Superior temporal gyrus (tissue), 1 donor: Measurements from ENCODE around the gene PAF1.
"Not testable (repeated sequence)": the region's sequence is repeated elsewhere in the genome, so short reads cannot be mapped to it uniquely, and the experiment has no call there.

ENCODE experiments used
- DNase-seq: peaks from one replicate; pipeline ENCODE4 v3.0.0-alpha.2; 2016; ENCODE audit errors: extremely low spot score

Gene PAF1

DNA sequence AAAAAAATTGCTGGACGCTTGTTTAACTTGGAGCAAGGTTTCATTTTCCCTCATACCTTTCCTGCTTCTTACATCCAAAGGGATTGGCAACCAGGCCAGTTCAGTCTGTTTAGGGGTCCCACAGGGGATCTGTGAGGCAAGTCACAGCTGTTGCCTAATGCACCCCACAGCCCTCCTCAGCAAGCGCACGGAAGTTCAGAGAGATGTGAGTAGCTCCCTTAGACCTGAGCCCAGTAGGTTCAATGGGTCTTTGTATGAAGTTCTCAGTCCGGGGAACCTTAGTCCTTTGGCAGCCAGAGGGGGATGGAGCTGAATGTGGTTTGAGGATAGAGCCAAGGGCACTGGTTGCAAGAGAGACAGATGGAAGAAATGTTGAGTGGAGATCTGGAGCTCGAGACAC lies 35.7 kb downstream of the PAF1 start:
- DNase-seq, result peak; percentile 26

DNA sequence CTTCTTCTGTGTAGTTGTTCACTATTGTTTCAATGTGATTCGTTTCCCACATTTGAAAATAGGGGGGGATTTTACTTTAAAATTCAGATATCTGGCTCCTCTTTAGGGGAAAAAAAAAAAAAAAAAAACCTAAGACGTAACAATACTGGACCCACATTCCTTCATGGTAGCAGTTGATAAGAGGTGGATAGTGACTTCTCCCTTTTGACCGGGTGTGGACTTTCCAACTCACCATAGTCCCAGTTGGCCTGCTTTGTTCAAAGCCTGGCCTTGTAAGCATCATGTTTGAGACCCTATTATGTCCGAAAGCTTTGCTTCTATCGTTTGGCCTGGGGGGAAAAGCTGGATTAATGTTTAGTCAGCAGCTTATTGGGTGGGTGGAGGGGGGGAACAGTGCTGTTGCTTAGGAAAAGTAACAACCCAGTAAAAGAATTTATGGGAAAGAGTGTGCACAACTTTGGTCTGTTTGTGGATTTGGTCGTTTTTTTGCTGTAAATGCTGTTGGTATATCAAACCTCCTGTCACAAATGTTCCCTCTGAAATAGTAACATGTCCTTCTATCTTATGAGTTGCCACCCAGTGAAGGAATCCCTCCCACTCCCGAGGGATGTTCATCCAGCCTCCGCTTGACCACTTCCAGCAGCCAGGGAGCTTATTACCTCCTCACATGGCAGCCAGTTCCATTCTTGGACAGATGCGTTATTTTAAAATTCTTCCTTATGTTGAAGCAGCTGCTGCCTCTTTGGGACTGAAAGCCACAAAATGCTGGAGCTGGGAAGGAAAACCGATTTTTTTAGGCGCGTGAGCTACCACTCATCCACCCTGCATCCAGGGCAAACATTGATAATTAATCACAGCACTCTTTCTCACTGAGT lies 38.3 kb downstream of the PAF1 start:
- peak; percentile 77 for DNase-seq

DNA sequence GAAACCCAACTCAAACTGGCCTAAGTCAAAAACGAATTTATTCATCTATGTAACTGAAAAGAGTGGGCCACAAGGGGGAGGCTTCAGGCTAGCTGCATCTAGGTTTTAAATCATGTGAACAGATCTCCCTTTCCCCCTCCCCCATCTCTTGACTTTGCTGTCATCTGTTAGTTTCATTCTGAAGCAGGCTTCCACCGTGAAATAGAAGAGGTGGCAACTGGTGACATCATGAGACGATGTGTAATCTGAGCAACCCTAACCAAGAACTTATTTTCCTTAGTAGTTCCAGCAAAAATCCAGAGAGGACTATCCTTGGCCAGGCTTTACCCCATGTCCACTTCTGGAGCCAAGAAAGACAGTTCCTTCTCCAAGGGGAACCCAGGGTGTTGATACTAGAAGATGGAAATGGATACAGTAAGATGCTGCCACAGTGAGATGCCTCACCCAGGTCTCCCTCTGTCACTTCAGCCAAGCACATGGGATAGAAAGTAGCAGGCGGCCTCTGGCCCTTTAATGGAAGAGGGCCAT lies 39.3 kb downstream of the PAF1 start:
- DNase-seq, result peak; percentile 62

DNA sequence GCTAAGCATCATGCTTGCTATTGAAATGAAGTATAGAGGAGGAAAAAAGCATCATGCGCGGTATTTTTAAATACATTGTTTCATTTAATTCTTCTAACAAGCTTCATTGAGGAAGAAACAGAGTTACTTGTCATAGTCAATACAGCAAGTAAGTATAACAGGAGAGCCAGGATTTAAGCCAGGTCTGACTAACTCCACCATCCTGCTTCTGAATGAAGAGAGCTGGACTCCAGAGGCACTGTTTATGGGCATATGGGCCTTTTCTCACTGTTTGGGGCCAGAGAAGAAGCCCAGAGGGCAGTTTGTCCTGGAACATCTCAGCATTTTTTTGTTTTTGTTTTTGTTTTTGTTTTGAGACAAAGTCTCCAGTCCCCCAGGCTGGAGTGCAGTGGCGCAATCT lies 40.8 kb downstream of the PAF1 start:
- DNase-seq, result peak; percentile 17

DNA sequence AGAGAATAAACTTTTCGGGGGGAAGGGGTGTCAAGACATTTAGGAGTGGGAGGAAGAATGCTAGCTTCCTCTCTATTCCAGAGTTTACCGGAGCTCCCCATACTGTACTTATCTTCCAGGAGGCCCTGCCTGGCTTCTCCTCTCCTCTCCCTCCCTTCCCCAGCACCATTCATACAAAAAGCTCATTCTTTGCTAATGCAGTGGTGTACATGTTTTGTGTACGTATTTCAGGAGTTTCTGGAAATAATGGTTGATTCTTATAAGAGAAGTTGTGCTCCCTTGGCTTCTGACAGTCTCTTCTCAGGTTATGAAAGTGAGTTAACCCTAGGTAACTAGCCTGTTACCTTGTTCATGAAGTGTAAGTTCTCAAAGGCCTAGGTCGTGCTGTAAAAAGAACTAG lies 41.6 kb downstream of the PAF1 start:
- DNase-seq, result peak; percentile 65

DNA sequence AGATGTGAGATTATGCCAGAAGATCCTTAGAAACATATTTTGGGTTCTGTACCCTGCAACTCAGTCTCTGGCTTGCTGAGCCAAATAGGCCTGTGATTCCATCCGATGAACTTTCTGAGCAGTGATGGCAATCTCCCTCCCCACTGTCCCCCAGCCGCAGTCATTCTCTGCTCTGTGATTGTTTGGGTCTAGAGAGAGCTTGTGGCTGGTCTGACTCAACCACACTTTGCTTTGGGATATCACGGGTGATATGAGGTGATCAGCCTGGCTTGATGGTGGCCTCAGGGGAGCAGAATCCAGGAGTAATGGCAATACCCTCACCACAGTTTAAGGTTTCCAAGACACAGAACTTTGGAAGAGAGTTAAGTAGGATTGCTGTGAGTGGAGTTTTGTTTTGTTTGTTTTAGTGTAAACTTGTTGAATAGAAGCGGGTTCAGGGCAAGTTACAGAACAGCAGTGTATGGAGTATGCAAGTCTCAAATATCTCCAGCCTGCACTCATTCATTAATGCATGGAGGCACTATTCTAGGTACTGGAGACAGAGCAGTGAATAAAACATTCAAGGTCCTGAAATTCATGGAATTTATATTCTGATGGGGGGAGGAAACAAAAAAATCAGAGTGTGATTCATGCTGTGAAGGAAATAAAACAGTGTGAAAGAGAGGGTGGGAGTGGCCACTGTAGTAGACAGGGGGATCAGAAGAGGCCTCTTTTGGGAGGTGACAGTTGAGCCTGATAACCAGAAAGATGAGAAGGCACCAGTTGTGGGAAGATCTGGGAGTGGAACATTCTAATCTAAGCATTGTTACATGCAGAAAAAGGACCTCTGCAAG lies 43.4 kb downstream of the PAF1 start:
- DNase-seq, result peak; percentile 16

DNA sequence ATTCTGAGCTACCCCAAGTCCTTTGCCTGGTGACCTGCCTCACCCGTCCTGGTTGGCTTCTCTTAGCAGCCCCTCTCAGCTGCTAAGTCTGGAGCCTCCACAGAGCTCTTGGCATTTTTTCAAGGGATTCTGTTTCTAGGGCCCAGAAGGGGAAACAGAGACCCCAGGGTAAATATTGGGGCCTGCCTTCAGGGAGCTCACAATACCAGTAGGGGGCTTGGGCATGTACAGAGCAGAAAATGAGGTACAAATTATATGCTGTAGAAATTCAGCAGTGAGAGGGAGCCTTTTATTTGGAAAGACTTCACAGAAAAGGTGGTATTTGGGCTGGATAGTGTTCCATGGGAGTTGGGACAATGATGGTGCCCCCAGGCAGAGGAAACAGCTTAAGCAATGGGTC lies 45.0 kb downstream of the PAF1 start:
- DNase-seq, result peak; percentile 9

DNA sequence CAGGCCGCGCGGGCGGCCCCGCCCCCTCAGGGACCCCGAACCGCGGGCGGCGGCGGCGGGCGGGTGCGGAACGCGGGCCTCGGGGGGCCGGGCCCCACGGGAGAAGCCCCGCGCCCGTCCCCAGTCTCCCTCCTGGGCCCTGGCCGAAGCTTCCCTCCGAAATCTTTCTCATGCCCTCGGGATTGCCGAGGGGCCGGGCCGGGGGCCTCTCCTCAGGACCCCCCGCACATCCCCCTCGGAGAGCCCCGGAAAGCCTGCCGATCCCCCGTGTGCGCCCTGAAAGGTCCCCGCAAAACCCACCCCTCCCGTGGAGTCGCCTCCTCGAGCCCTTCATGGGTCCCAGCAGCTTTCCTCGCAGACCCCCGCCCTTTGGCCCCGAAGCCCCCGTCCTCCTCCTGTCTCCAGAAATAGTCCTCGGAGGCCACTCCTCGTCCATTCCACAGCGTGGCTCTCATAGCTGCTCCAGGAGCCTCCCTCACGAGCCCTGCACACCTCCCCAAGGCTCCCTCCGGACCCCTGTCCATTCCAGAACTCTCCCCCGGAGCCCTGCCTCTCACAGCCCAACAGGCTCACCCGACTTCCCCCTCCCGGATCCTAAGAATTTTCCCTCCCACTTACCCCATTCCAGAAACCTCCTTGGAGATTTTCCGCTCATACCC lies 48.1 kb downstream of the PAF1 start:
- peak; percentile 5 for DNase-seq

DNA sequence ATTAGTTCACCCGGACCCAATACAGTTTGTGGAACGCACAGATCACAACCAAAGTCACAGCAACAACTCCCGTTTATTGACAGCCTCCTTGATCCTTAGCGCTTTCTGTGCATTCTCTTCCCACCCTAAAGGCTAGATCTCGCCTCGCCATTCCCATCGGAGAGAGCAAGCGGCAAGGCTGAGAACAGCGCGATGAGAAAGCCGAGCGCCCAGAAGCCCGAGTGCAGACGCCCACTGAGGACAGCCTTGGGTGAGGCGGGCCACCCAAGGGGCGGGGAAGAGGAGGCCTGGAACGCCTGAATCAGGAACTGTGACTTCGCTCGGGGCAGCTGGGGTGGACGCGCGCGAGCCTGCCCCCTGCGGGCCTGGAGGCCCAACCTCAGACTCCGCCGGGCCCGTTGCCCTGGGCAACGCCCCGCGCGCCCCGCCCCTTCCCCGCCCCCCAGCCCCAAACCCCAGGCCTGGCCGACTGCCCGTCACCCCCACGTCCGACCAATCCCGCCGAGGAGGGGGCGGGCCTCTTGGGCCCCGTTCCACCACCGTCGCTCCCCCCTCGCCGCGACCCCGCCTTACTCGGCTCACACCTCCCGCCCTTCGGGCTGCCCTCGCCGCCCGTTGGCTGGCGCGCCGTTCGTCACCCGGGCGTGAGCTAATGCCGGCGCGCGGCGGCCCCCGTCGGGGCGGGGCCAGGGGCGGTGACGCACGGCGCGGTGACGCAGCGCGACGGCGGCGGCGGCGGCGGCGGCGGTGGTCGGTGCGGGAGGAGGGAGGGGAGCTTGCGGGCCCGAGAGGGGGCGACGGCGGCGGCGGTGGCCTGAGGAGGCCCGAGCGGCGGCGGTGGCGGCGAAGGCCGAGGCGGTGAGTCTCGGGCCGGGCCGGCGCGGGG lies 48.9 kb downstream of the PAF1 start, which contains the start of gene SAMD4B:
Gene SAMD4B, plus strand, starts transcription at position 703 of the 886 bp plus-strand sequence. CDS start 14,473 bp downstream, outside the sequence.
- peak; percentile 97 for DNase-seq

DNA sequence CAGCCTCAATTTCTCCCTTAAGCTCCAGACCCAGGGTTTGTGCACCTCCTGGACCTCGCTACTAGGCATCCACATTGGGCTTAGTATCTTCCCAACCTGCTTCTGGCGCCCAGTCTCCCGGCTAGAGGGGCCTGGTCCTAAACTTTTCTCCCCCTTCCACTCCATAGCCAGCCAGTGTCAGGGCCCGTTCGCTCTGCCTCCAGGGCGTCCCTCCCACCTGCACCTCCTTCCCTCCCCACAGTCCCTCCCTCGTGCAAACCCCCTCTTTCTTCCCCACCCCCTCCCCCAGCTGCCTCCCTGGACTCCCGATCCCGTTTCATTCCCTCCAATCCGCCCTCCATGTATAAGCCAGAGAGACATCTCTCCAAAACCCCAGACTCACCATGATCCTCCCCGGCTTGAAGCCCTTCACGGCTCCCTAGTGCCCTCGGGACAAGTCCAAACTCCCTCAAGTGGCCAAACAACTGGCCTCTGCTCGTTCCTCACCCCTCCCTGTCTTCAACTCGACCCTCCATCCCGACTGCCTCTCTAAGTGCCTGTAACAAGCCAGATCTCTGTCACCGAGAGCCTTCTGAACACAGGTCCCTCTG lies 49.7 kb downstream of the PAF1 start:
- DNase-seq, result no peak

DNA sequence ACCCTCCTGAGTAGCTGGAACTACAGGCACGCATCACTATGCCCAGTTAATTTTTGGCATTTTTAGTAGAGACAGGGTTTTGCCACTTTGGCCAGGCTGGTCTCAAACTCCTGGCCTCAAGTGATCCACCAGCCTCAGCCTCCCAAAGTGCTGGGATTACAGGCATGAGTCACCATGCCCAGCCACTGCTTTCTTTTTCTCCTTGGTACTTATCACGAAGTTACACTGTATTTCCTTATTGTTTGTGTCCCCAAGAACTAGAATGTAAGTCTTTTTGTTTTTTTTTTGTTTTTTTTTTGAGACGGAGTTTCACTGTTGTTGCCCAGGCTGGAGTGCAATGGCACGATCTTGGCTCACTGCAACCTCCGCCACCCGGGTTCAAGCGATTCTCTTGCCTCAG lies 50.8 kb downstream of the PAF1 start:
- DNase-seq, result not testable (repeated sequence)

DNA sequence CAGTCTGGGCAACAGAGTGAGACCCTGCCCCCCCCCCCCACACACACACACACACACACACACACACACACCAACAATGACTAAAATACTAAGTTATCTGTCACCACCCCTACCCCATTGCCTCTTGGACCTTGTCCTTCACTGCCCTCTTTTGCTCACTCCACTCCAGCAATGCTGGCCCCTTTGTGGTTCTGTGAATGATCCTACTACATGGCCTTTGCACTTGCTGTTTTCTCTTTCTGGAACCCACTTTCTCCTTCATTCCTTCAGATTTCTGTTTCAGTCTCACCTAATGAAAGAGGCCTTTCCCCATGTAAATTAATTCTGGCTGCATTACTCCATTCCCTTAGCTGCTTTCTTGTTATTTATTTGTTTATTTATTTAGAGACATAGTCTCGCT lies 51.2 kb downstream of the PAF1 start:
- no peak for DNase-seq

DNA sequence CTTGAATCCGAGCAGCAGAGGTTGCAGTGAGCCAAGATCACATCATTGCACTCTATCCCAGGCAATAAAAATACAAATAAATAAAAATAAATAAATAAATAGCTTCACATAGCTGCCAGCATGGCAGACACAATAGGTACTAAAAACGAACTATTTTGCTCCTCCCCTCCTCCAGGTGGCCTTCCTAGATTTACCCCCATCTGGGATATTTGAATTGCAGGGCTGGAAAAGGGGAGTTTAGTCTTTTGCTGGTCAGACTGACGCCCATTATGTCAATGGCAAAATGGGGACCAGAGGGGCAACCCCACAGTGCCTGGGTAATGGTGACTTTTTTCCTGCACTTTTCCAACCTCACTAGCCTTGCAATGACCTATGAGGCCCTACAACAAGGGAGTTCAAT lies 54.4 kb downstream of the PAF1 start:
- DNase-seq, result no peak
